NCI-H1930 (cell line): ENCODE results near the gene ADORA2B.
A peak's percentile ranks its signal among the peaks of the same experiment; 100 is the strongest.
"Not testable (repeated sequence)": the region's sequence is repeated elsewhere in the genome, so short reads cannot be mapped to it uniquely, and the experiment has no call there.

Experiments
- DNase-seq, 2 experiments: peaks; one replicate each; lab custom pipeline; 2025; lab: John Stamatoyannopoulos, UW

Gene ADORA2B

GRCh38 chr17:15944759-15945526 is at the start of gene ADORA2B:
Gene ADORA2B, plus strand, starts transcription at chr17:15945130. Its CDS starts 119 bp downstream, at chr17:15945249.
- peak; percentile 48 to 72 for DNase-seq

DNA sequence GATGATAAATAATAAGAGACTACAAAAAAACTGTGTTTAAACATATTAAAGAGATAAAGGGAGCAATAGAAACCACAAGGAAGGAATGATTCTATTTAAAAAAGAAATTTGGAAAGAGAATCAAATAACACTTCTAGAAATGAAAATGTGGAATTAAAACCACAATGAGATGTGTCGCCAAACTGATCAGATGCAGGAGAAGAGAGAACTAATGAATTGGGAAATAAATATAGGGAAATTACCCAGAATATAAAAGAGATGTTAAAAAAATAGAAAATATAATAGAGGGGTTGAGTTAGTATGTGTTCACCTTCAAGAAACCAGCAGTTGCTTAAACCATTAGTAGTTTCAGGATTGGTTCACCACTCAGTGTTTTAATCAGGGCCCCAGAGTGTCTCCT is 48.7 kb upstream of the ADORA2B start:
- DNase-seq, result no peak

- DNase-seq, result no peak
Observed at GRCh38 chr17:15896834-15897233, 48.1 kb upstream of the ADORA2B start.

- DNase-seq, result not testable (repeated sequence)
Observed at GRCh38 chr17:15899596-15899995, 45.3 kb upstream of the ADORA2B start.

GRCh38 chr17:15900871-15901270 is 44.1 kb upstream of the ADORA2B start:
- DNase-seq, result peak in 1 of 2 experiments; percentile 24

DNA sequence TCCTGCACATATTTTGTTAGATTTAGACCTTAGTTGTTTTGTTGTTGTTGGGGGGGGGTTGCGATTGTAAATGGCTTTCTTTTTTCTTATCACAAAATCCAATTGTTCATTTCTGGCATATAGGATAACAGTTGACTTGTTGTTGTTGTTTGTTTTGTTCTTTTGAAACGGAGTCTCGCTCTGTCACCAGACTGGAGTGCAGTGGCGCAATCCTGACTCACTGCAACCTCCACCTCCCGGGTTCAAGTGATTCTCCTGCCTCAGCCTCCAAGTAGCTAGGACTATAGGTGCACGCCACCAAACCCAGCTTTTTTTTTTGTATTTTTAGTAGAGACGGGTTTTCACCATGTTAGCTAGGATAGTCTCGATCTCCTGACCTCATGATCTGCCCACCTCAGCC is 39.7 kb upstream of the ADORA2B start:
- not testable (repeated sequence) for DNase-seq

DNA sequence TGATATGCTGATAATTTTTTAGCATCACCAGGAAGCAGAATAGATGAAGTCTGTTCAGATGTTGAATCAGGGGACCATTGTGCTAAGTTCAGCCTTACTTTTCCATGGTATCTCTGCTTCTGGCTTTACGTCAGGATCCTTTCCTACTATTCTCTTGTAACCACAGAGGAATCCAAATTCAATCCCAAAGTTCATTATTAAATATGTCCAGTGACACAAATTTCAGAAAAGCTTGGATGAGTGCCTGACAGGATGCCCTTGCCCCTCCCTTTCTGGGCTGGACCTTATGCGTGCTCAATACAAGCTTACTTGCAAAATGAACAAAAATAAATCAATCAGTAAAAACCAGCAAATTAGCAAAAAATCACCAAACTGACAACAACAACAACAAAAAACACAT is 37.6 kb upstream of the ADORA2B start:
- no peak for DNase-seq

GRCh38 chr17:15908378-15908777 is 36.6 kb upstream of the ADORA2B start:
- DNase-seq, result no peak

- DNase-seq, result no peak
Observed at GRCh38 chr17:15909481-15909991, 35.4 kb upstream of the ADORA2B start.

- DNase-seq, result no peak
Observed at GRCh38 chr17:15910791-15911190, 34.1 kb upstream of the ADORA2B start.

DNA sequence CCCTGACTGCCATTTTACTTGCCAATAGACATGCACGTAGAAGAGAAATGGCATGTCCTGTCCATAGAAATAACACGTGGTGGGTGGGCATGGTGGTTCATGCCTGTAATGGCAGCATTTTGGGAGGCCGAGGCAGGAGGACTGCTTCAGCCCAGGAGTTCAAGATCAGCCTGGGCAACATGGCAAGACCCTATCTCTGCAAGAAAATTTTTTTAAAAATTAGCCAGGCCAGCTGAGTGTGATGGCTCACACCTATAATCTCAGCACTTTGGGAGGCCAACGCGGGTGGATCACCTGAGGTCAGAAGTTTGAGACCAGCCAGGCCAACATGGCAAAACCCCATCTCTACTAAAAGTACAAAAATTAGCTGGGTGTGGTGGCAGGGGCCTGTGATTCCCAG is 33.2 kb upstream of the ADORA2B start:
- not testable (repeated sequence) for DNase-seq

GRCh38 chr17:15912416-15912955 is 32.4 kb upstream of the ADORA2B start:
- no peak for DNase-seq

DNA sequence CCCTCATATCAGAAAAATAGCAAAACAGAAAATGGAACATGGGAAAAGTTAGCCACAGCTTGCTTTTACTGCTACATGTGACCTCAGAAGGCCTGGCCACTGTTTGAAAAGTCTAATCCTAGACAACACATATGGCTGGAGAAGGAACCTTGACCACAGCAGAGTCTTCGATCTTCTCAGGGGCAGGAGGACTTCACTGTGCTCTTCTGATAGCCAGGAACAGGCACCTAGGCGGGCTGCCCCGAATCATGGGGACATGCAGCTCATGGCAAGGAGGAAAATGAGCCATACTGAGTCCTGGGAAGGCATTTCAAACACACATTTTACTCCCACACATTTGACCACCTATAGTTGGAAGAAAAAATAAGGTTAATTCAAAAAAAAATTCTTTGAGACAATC is 31.1 kb upstream of the ADORA2B start:
- no peak for DNase-seq

DNA sequence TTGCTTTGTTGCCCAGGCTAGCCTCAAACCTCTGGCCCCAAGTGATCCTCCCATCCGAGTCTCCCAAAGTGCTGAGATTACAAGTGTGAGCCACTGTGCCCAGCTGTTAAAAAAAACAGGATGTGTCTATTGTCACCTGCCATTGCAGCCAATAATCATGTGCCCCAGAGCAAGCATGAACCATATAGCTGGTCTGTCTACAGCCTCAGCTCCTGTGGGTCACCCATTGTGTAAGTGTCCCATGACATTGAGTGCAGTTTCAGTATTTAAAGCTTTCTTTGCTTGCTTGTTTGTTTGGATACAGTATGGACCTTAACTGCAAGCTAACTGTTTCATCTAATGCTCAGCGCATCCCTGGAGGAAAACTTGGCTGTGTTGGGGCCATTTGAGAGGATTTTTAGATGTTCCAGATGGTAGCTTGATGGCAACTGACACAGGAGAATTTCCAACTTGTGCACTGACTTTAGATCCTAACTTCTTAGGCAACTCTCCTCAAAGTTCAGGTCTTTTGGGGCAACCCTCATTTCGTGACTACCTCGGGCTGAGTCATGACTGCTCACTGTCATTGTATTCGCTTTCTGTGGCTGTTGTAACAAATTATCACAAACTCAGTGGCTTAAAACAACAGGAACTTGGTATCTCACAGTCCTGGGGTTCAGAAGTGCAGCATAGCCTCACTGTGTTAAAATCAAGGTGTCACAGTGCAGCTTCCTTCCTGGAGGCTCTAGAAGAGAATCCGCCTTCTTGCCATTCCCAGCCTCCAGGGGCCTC is 30.3 kb upstream of the ADORA2B start:
- DNase-seq, result no peak

- DNase-seq, result no peak
Observed at GRCh38 chr17:15915961-15916360, 29.0 kb upstream of the ADORA2B start.

DNA sequence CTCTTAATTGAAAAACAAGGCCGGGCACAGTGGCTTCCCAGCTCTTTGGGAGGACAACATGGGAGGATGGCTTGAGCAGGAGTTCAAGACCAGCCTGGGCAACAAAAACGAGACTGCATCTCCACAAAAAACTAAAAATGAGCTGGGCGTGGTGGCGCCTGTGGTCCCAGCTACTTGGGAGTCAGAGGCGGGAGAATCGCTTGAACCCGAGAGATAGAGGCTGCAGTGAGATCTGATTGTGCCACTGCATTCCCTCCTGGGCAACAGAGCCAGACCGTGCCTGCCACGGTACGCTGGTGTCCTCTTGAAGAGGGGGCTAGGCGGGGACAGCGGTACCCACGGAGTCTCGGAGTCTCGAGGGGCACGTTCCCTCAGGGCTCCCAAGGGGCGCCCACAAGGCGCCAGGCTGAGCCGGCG is 27.9 kb upstream of the ADORA2B start:
- DNase-seq, result no peak

DNA sequence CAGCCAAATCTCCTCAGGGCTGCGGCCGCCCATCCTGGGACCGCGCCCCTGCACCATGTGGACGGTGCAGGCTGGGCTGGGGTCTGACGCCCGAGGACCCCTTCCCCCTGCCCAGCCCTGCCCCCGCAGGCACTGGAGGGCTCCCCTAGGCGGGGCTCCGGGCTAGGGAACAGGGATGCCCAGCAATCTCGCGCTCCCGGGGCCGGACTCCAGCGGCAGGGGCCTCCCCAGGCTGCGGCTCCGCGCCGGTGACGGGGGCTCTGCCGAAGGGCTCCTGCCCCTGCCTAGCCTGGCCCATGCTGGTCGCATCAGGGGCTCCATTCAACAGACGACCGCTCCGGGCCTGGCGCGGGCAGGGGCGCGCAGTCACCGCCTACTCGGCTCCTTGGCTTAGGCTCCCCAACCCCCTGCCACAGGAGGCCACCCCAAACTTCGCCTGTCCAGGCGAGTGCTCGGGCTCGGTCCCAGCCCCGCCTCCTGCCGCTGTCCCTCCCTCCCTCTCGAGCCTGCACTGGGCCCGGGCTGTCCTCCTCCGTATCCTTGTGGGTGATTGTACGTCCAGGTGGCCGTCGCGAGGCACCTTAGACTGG is 27.4 kb upstream of the ADORA2B start:
- DNase-seq, result no peak

- DNase-seq, result no peak
Observed at GRCh38 chr17:15918261-15918660, 26.7 kb upstream of the ADORA2B start.

DNA sequence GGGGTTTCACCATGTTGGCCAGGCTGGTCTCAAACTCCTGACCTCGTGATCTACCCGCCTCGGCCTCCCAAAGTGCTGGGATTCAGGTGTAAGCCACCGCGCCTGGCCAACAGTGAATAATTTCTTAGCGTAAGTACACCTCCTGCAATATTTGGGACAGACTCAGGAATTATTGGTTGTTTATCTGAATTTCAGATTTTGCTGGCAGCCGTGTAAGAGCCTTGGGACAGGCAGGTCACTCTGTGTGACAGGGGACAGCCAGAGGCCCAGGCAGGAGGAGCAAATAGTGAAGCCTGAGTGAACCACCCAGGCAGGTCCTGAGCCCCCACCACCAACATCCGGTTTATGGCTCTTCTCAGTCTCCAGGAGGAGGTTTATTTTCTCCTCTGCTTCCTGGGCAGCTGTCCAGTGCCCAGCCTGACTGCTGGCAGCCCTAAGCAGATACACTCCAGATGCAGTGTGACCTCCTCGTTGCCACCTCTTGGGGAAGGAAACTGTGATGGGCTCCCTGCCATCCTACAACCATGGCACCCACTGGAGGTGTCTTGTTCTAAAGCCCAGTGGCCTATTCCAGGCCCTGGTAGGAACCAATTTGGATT is 26.2 kb upstream of the ADORA2B start:
- no peak for DNase-seq

- DNase-seq, result no peak
Observed at GRCh38 chr17:15919466-15919865, 25.5 kb upstream of the ADORA2B start.

GRCh38 chr17:15920758-15921239 is 24.1 kb upstream of the ADORA2B start:
- no peak for DNase-seq

DNA sequence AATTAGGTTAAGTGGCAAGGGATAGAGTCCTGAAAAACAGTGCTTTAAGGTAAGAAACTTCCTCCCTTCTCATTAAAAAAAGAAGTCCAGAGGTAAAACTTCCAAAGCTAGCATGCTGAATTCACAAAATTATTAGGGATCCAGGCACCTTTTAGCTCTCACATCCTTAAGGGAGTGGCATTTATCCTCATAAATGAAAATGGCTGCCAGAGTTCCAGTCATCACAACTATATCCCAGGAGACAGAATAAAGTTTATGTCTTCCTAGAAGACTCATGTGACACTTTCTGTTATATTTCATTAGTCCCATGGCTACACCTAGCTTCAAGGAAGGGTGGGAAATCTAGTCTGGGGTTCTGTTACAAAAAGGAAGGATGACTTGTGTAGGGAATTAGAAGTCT is 23.3 kb upstream of the ADORA2B start:
- DNase-seq, result no peak
